Cardiac fibroblast (primary cell): ENCODE results near the gene LEKR1.
"Not testable (repeated sequence)": the region's sequence is repeated elsewhere in the genome, so short reads cannot be mapped to it uniquely, and the experiment has no call there.

ENCODE experiments used
- DNase-seq, 2 donors: peaks; one replicate each; pipeline versions ENCODE4 v3.0.0 to v3.0.0-alpha.2; 2010; ENCODE audit warnings: low read depth in 2 of 2
- H3K4me3 ChIP-seq, 2 donors: replicated peaks in 1 of 2; 1 replicate in 1 of 2; 2 replicates in 1 of 2; pipeline ENCODE4 v1.5.1; 2011; ENCODE audit warnings: low read depth in 2 of 2, low read length in 2 of 2, mild to moderate bottlenecking in 2 of 2, moderate library complexity in 1 of 2
- TF ChIP-seq, protein P1 (sequence below): IDR thresholded peaks from one replicate; pipeline ENCODE4 v1.5.1; 2011; ENCODE audit warnings: low read depth, mild to moderate bottlenecking, low read length, inconsistent platforms

LEKR1 gene

GRCh38 chr3:156793851-156794250, 32.3 kb upstream of the LEKR1 start:
- H3K4me3 ChIP-seq: no peak overlapping the region
- DNase-seq: no peak
- TF ChIP-seq, protein P1, sequence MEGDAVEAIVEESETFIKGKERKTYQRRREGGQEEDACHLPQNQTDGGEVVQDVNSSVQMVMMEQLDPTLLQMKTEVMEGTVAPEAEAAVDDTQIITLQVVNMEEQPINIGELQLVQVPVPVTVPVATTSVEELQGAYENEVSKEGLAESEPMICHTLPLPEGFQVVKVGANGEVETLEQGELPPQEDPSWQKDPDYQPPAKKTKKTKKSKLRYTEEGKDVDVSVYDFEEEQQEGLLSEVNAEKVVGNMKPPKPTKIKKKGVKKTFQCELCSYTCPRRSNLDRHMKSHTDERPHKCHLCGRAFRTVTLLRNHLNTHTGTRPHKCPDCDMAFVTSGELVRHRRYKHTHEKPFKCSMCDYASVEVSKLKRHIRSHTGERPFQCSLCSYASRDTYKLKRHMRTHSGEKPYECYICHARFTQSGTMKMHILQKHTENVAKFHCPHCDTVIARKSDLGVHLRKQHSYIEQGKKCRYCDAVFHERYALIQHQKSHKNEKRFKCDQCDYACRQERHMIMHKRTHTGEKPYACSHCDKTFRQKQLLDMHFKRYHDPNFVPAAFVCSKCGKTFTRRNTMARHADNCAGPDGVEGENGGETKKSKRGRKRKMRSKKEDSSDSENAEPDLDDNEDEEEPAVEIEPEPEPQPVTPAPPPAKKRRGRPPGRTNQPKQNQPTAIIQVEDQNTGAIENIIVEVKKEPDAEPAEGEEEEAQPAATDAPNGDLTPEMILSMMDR: no peak

DNA sequence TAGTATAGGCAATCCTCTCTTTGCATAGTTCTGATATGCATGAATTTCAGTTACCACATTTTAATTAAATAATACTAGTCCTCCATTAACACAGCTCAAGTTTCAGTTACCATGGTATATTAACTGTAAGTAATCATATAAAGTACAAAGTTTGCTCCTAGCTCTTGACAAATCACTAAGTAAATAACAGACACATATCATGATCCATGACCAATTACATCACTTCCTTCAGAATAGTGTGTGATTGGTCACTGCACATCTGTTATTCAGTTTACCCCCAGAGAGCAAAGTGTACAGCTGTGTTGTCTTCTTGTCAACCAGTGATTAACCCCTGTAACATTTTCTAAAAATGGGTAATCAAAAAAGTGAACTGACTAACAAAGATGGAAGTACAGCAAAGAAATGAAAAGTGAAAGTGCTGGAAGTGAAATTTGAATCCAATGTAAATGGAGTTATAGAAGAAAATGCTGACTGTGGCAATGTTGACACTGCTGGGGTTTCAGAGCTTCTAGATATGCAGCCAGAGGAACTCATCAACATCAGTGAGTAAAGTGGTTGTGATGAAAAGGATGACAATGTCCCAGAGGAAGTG, 30.2 kb upstream of the LEKR1 start:
- DNase-seq: peak in 1 of 2 donors; percentile 67
- TF ChIP-seq, protein P1: no peak
- H3K4me3 ChIP-seq: no peak overlapping the region

- H3K4me3 ChIP-seq: no peak overlapping the region
- TF ChIP-seq, protein P1: no peak
- no peak for DNase-seq
Measured at GRCh38 chr3:156797368-156797767, 28.8 kb upstream of the LEKR1 start.

DNA sequence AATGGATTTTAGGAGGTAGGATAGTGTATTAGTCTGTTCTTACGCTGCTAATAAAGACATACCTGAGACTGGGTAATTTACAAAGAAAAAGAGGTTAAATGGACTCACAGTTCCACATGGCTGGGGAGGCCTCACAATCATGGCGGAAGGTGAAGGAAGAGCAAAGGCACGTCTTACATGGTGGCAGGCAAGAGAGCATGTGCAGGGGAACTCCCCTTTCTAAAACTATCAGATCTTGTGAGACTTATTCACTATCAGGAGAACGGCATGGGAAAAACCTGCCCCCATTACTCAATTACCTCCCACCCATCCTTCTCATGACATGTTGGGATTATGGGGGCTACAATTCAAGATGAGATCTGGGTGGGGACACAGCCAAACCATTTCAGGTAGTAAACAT, 25.9 kb upstream of the LEKR1 start:
- not testable (repeated sequence) for H3K4me3 ChIP-seq, DNase-seq

DNA sequence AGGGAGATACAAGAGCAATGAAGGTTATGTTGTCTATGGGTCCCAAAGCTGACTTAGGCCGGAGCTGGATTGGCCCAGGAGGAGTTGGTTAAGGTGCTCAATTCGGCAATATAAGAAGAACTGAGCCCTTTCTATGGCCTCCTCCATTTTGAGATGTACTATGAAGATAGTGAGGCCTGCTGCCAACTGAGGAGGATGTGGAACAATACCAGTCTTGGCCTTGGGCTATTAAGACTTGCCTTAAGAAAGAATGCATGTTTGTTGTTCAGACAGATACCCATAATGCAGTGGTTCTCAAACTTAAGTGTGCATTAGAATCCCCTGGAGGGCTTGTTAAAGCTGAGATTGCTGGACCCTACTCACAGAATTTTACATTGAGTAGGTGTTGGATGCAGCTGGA, 24.4 kb upstream of the LEKR1 start:
- DNase-seq: no peak
- no peak overlapping the region for H3K4me3 ChIP-seq
- TF ChIP-seq, protein P1: no peak

DNA sequence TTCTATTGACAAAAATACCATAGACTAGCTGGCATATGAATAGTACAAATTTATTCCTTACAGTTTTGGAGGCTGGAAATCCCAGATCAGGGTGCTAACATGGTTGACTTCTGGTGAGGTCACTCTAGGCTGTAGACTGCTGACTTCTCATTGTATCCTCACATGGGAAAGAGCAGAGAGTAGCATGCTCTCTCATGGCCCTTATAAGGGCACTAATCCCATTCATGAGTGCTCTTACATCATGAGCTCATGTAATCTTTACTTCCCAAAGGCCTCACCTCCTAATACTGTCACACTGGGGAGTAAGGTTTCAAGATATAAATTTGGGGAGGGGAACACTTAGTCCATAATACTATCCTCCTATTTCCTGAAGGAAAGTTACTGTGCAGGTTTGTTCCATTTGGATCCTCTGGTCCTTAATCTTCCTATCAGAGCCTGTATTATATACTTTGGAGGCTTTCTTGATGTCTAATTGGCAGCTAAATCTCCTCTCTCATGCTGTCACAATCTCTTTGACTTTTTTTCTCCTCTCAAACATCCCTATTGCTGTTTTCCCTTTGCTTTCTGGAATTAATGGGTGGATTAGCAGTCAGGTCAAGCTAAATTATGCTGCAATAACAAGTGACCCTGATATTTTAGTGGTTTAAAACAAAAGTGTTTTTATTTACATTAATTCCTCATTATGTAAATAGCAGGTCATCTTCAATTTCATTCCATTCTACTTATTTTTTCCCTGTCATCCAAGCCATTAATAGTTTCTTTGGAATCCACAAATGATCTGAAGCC, 23.1 kb upstream of the LEKR1 start:
- no peak for DNase-seq
- H3K4me3 ChIP-seq: no peak overlapping the region
- TF ChIP-seq, protein P1: no peak

DNA sequence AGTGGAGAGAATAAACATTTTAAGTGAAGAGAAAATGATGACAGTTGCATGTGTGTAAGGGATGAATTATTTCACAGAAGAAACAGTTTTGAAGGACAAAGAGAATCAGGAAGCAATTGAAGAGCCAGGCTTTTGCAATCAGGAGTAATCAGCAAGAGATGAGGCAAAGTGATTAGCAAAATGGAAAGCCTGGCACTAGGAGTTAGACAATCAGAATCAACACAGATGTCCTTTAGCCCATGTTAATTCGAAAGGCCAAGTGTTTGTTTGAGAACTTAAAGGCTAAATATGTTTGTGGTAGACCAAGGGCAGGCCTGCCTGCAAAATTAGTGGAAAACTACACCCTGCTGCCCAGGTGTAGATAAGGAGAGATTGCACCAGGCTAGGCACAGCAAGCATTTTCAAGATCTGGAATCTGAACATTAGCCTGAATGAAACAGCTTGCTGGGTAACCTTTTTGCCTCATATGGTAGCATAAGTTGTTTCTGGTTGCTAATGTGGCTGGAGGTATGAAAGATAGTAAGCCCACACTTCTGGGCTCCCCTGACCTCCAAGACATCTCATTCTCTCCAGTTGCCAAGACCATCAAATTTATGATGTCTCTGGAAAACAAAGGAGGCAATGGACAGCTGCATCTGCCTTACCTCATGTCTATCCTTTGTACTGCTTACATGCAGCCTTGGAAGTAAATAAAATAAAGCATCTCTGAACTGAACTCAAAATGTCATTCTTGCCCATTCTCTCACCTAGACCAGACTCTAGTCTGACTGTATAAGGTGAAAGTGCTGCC, 22.0 kb upstream of the LEKR1 start:
- no peak overlapping the region for H3K4me3 ChIP-seq
- DNase-seq: no peak
- TF ChIP-seq, protein P1: no peak
